A549 (cell line): ENCODE data around the gene OSBPL3. TPM values are rescaled to one million over a fixed set of nuclear protein-coding genes. Genes with fewer than 3 reads are reported as not detected.

Experiments
- ATAC-seq, 2 experiments: fragments of 200-7000 bp in 1 of 2; fragments of >200 bp in 1 of 2; cut with Nextera tagmentation in 1 of 2; cut with Tn5 transposase in 1 of 2; 3 replicates each; pipeline versions ENCODE4 v1.8.0 to v1.9.1; 2018 to 2020; ENCODE audit warnings: mild to moderate bottlenecking in 1 of 2, moderate library complexity in 1 of 2
- CTCF ChIA-PET: fragments of 300-600 bp; sonication (Branson Sonifier 250); formaldehyde crosslinking; extraction: SDS; loops from one replicate; lab custom pipeline; 2021; ENCODE audit warnings: antibody characterized with exemption, inconsistent platforms; lab: Yijun Ruan, JAX
- POLR2A ChIA-PET: fragments of 350-600 bp; formaldehyde crosslinking; extraction: SDS; loops from one replicate; lab custom pipeline; 2021; ENCODE audit warnings: antibody characterized with exemption, inconsistent platforms; lab: Yijun Ruan, JAX
- DNase-seq, 2 experiments: peaks; one replicate each; pipeline versions ENCODE4 v3.0.0 to v3.0.0-alpha.2; 2011 to 2016; ENCODE audit warnings: low read depth in 1 of 2, low spot score in 1 of 2
- FAIRE-seq: peaks from 2 replicates; lab custom pipeline; 2011; peaks lifted over from hg19 to GRCh38; lab: Jason Lieb, UNC
- H3K27ac ChIP-seq, 2 experiments: fragments of >200 bp; sonication (Bioruptor Twin); formaldehyde crosslinking; 3 replicates each; pipeline ENCODE4 v1.5.1; 2016 to 2017
- H3K4me1 ChIP-seq: fragments of >200 bp; sonication (Bioruptor Twin); formaldehyde crosslinking; 3 replicates; pipeline ENCODE4 v1.6.1; 2016
- H3K4me2 ChIP-seq: fragments of >200 bp; sonication (Bioruptor Twin); formaldehyde crosslinking; 3 replicates; pipeline ENCODE4 v1.6.1; 2016
- H3K4me3 ChIP-seq: fragments of >200 bp; sonication (Bioruptor Twin); formaldehyde crosslinking; 3 replicates; pipeline ENCODE4 v1.5.1; 2016
- H3K9me3 ChIP-seq: fragments of >200 bp; sonication (Bioruptor Twin); formaldehyde crosslinking; 3 replicates; pipeline ENCODE4 v1.6.1; 2016
- CHD2 ChIP-seq: fragments of 150-350 bp; IDR thresholded peaks from 2 replicates; pipeline ENCODE4 v1.6.1; 2014; ENCODE audit warnings: low read length; ENCODE audit not compliant: partially characterized antibody
- ESRRA ChIP-seq: fragments of 150-350 bp; IDR thresholded peaks from 2 replicates; pipeline ENCODE4 v1.6.1; 2014; ENCODE audit warnings: mild to moderate bottlenecking, low read length, borderline replicate concordance
- FOSB ChIP-seq: fragments of 250-450 bp; sonication (Bioruptor Pico); IDR thresholded peaks from 2 replicates; pipeline ENCODE4 v1.5.0; 2020; ENCODE audit warnings: mild to moderate bottlenecking, moderate library complexity
- FOXS1 ChIP-seq: fragments of 250-450 bp; sonication (Bioruptor Pico); IDR thresholded peaks from 2 replicates; pipeline ENCODE4 v1.5.0; 2020; ENCODE audit warnings: mild to moderate bottlenecking, moderate library complexity
- GATA3 ChIP-seq: IDR thresholded peaks from 2 replicates; pipeline ENCODE4 v1.6.1; 2012; ENCODE audit warnings: borderline replicate concordance
- HDAC2 ChIP-seq: fragments of 200-600 bp; sonication (generic); IDR thresholded peaks from 2 replicates; pipeline ENCODE4 v1.6.1; 2016
- HOXB13 ChIP-seq: fragments of 250-450 bp; sonication (Bioruptor Pico); IDR thresholded peaks from 2 replicates; pipeline ENCODE4 v1.5.0; 2020; ENCODE audit warnings: low read depth, mild to moderate bottlenecking, moderate library complexity
- HOXB5 ChIP-seq: fragments of 250-450 bp; sonication (Bioruptor Pico); IDR thresholded peaks from 2 replicates; pipeline ENCODE4 v1.5.0; 2020; ENCODE audit warnings: mild to moderate bottlenecking, moderate library complexity
- JUN ChIP-seq, 2 experiments: fragments of >200 bp; sonication (Bioruptor Twin); formaldehyde crosslinking; IDR thresholded peaks; 2 replicates in 1 of 2; 3 replicates in 1 of 2; pipeline ENCODE4 v1.6.1; 2016 to 2017
- KDM1A ChIP-seq: fragments of 200-600 bp; sonication (generic); IDR thresholded peaks from 2 replicates; pipeline ENCODE4 v1.6.1; 2016; ENCODE audit warnings: low read depth, mild to moderate bottlenecking
- MAFK ChIP-seq: fragments of 450-650 bp; IDR thresholded peaks from 2 replicates; pipeline ENCODE4 v1.6.1; 2014; ENCODE audit not compliant: partially characterized antibody
- MYC ChIP-seq: IDR thresholded peaks from 2 replicates; pipeline ENCODE4 v1.6.1; 2012; ENCODE audit warnings: mild to moderate bottlenecking, inconsistent platforms, low read length, improper control_type of control experiment, borderline replicate concordance
- NPAS2 ChIP-seq: fragments of 250-450 bp; sonication (Bioruptor Pico); IDR thresholded peaks from 2 replicates; pipeline ENCODE4 v1.8.0; 2022; ENCODE audit warnings: mild to moderate bottlenecking, moderate library complexity, borderline replicate concordance
- RAD21 ChIP-seq, 2 experiments: fragments of >200 bp in 1 of 2; sonication (Bioruptor Twin) in 1 of 2; formaldehyde crosslinking in 1 of 2; IDR thresholded peaks in 1 of 2; conservative IDR thresholded peaks in 1 of 2; 2 replicates in 1 of 2; 3 replicates in 1 of 2; pipeline ENCODE4 v1.6.1; 2012 to 2018; ENCODE audit warnings: inconsistent platforms in 1 of 2
- RARB ChIP-seq: fragments of 250-450 bp; sonication (Bioruptor Pico); IDR thresholded peaks from 2 replicates; pipeline ENCODE4 v1.8.0; 2021; ENCODE audit warnings: mild to moderate bottlenecking, moderate library complexity
- SMC3 ChIP-seq: fragments of >200 bp; sonication (Bioruptor Twin); formaldehyde crosslinking; IDR thresholded peaks from 3 replicates; pipeline ENCODE4 v1.6.1; 2018; ENCODE audit warnings: inconsistent platforms
- ZFP36 ChIP-seq: fragments of 450-650 bp; IDR thresholded peaks from 2 replicates; pipeline ENCODE4 v1.6.1; 2014; ENCODE audit warnings: borderline replicate concordance; ENCODE audit not compliant: partially characterized antibody
- ZNF302 ChIP-seq: fragments of 250-450 bp; sonication (Bioruptor Pico); IDR thresholded peaks from 2 replicates; pipeline ENCODE4 v1.9.0; 2021; ENCODE audit warnings: inconsistent platforms, mild to moderate bottlenecking, moderate library complexity
- WGBS: methylation state at CpG from one replicate; pipeline ENCODE4 v1.1.6; 2017; ENCODE audit errors: missing lambda C conversion rate; 5-methylcytosine and 5-hydroxymethylcytosine counted together
- polyA plus RNA-seq, 4 experiments: library from polyadenylated mRNA; depleted of rRNA in 3 of 4; stranded (reverse); fragments of >200 nt; fragmentation: RNase III in 1 of 4; extraction: RNeasy Plus Mini Kit Qiagen cat#74134 plus additional on column Dnase treatment in 1 of 4; gene quantifications; 2 replicates in 3 of 4; 3 replicates in 1 of 4; pipeline ENCODE4 v1.2.3, GENCODE V29; 2011 to 2017
- TF ChIP-seq, protein P1 (sequence below): fragments of 200-600 bp; sonication (generic); IDR thresholded peaks from 2 replicates; pipeline ENCODE4 v1.6.1; 2016; ENCODE audit warnings: antibody characterized with exemption, mild to moderate bottlenecking, moderate library complexity
- TF ChIP-seq, protein P2 (sequence below): IDR thresholded peaks from 2 replicates; pipeline ENCODE4 v1.6.1; 2012
- TF ChIP-seq, protein P3 (sequence below): fragments of 150-350 bp; IDR thresholded peaks from 2 replicates; pipeline ENCODE4 v1.6.1; 2014; ENCODE audit warnings: low read depth, mild to moderate bottlenecking, low read length

OSBPL3 gene
- polyA plus RNA-seq, 2 of the 4 experiments (the other 2 are of a cell fraction) = 10.9 to 17.4 TPM

DNA sequence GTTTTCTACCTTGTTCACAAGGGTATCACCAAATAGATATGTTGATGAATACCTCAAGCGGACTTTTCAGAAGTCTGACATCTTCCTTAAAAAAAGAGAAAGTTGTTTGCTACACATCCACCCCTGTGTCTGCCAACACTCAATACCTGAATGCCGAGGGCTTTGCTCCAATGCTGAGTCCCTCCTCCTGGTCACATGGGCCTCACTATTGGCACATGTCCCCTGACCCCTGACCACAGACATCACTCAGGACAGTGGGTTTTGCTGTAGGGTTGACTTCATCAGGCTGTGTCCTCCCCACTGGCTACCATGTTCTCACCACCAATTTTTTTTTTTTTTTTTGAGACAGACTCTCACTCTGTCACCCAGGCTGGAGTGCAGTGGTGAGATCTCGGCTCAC is 76.4 kb downstream of the OSBPL3 start:
- POLR2A ChIA-PET = no interaction called here
- no peak overlapping the region for H3K27ac ChIP-seq
- FAIRE-seq (no peak), ATAC-seq (no peak), DNase-seq (no peak)
- H3K9me3 ChIP-seq = no peaks in the 10 kb centered on the region
- CTCF ChIA-PET = no interaction called here
- TF ChIP-seq SMC3 (no peak), MAFK (no peak)
- TF ChIP-seq, all 56 proteins: peak for 0
- Histone ChIP-seq H3K4me2 (no peak overlapping the region), H3K4me3 (no peak overlapping the region), H3K4me1 (peaks cover 28% of the 10 kb centered on the region)
- WGBS = 91% methylated on average over 3 of the region's 3 CpGs

DNA sequence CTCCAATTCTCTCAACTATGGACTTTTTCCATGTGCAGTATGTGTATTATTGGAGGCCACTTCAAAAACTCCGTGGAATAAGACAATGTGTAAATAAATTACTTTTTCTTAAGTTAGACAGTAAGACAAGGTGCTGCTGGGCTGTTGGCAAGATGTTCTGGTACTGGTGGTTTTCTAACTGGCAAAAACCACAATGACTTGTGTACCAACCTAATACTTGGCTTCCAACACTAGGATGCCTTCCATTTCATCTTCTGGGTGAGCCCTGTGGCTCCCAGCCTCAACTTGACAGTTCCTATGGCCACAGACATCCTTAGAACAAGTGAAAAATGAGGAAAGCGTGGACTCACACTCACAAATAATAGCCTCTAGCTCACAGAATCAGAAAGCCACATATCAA is 77.0 kb downstream of the OSBPL3 start:
- POLR2A ChIA-PET = no interaction called here
- ATAC-seq (no peak), FAIRE-seq (no peak), DNase-seq (no peak)
- 85% methylated on average over 2 of the region's 2 CpGs for WGBS
- CTCF ChIA-PET = interaction anchor here (1.2 kb wide), 1 partner anchor 11 kb away, joined by 3 read pairs; no protein-coding TSS in a partner anchor
- TF ChIP-seq ZNF302 (CRISPR knock-in tag) (no peak), RARB (CRISPR knock-in tag) (no peak), FOXS1 (no peak), HOXB13 (no peak), GATA3 (no peak), ESRRA (no peak), MYC (no peak), FOSB (no peak), KDM1A (no peak), JUN (IDR thresholded peaks at IDR 0.05) (no peak), RAD21 (conservative IDR thresholded peaks at IDR 0.05 in 1 of 2, IDR thresholded peaks at IDR 0.05 in 1 of 2) (no peak), ZFP36 (no peak), HOXB5 (CRISPR knock-in tag) (no peak), NPAS2 (CRISPR knock-in tag) (no peak), CHD2 (no peak), HDAC2 (no peak)
- TF ChIP-seq, protein P1, sequence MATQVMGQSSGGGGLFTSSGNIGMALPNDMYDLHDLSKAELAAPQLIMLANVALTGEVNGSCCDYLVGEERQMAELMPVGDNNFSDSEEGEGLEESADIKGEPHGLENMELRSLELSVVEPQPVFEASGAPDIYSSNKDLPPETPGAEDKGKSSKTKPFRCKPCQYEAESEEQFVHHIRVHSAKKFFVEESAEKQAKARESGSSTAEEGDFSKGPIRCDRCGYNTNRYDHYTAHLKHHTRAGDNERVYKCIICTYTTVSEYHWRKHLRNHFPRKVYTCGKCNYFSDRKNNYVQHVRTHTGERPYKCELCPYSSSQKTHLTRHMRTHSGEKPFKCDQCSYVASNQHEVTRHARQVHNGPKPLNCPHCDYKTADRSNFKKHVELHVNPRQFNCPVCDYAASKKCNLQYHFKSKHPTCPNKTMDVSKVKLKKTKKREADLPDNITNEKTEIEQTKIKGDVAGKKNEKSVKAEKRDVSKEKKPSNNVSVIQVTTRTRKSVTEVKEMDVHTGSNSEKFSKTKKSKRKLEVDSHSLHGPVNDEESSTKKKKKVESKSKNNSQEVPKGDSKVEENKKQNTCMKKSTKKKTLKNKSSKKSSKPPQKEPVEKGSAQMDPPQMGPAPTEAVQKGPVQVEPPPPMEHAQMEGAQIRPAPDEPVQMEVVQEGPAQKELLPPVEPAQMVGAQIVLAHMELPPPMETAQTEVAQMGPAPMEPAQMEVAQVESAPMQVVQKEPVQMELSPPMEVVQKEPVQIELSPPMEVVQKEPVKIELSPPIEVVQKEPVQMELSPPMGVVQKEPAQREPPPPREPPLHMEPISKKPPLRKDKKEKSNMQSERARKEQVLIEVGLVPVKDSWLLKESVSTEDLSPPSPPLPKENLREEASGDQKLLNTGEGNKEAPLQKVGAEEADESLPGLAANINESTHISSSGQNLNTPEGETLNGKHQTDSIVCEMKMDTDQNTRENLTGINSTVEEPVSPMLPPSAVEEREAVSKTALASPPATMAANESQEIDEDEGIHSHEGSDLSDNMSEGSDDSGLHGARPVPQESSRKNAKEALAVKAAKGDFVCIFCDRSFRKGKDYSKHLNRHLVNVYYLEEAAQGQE = no peak
- TF ChIP-seq, protein P2, sequence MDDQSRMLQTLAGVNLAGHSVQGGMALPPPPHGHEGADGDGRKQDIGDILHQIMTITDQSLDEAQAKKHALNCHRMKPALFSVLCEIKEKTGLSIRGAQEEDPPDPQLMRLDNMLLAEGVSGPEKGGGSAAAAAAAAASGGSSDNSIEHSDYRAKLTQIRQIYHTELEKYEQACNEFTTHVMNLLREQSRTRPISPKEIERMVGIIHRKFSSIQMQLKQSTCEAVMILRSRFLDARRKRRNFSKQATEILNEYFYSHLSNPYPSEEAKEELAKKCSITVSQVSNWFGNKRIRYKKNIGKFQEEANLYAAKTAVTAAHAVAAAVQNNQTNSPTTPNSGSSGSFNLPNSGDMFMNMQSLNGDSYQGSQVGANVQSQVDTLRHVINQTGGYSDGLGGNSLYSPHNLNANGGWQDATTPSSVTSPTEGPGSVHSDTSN = no peak
- TF ChIP-seq, protein P3, sequence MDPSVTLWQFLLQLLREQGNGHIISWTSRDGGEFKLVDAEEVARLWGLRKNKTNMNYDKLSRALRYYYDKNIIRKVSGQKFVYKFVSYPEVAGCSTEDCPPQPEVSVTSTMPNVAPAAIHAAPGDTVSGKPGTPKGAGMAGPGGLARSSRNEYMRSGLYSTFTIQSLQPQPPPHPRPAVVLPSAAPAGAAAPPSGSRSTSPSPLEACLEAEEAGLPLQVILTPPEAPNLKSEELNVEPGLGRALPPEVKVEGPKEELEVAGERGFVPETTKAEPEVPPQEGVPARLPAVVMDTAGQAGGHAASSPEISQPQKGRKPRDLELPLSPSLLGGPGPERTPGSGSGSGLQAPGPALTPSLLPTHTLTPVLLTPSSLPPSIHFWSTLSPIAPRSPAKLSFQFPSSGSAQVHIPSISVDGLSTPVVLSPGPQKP = no peak
- H3K4me3 ChIP-seq = no peak overlapping the region
- peaks cover 22% of the 10 kb centered on the region for H3K4me1 ChIP-seq
- H3K9me3 ChIP-seq = no peaks in the 10 kb centered on the region
- H3K27ac ChIP-seq = no peak overlapping the region
- H3K4me2 ChIP-seq = no peak overlapping the region
